NCI-H1417 treated with DMSO at 0.1 percent for 48 hours (cell line): Measurements from ENCODE around the gene BEGAIN.

Source experiments
- DNase-seq: peaks from one replicate; lab custom pipeline; 2025; lab: John Stamatoyannopoulos, UW

The BEGAIN gene

DNA sequence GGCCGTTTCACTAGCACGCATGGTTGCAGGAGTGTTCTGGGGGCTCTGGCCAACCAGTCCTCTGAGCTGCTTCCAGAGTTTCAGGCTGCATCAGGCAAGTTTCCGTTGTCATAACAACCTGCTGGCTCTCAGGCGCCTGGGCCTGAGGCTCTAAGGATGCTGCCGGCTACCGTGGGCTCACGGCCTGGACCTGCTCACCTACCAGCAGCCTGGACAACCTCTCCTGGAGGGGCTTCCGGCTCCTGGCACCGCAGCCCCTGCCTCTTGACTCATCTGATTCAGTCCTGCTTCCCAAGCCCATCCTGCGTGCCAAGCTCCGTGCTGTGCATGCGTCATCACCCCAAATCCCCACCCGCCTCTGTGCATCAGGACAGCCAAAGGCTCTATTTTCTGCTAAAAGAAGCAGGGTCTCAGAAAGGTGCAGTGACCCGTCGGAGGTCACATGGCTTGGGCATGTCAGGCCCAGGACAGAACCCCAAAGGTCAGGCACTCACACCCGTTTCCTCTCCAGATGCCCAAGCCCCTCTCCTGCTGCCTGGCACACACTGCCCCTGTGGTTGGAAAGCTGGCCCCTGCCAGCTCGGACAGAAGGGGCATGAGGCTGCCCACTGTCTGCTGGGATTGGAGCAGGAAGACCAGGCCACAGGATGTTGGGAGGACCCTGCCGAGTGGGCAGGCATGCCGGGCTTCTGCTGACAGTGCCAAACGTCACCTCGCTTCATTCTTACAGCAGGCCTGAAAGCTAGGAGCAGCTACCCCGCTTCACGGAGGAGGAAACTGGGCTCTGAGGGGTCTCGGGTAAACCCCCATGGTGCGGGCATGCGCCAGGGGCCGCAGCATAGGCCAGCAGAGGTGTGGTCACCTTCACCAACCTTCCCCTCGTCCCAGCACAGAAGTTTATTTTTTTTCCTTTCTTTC is 5.7 kb downstream of the BEGAIN start:
- no peak for DNase-seq

DNA sequence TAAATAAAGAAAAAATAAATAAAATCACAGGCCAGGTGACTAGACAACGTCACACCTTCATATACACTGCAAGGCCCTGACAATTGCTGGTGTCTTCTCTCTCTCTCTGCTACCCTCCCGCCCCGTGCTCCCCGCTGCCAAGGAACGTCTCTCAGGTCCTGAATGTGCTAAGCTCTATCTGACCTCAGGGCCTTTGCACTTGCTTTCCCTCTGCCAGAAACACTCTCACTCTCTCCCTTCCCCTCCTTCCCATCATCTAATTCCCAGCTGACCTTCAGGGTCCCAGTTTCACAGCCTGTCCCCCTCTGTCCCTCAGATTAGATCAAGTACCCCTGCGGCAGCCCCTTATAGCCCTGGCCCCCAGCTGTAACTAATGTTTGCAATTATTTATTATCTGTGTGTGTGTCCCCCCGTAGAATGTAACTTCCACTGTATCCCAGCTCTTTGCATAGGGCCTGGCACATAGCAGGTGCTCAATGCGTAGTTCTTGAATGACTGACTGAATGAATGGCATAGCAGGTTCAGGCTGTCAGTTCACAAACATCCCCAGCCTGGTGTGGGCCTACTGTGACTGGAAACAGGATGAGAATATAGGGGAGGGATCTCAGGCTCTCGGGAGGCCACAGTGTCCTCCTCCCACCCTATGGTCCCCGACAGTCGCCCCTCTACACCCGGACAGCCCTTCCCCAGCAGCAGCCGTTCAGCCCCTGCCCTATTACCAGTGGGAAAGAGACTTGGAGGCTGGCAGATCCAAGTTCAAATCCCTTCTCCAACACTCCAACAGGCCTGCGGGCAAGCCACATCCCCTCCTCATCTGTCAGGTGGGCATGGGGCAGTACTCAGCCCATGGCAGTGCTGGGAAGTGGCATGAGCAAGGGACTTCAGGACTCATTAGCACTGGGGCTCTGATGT is 6.6 kb downstream of the BEGAIN start:
- no peak for DNase-seq

DNA sequence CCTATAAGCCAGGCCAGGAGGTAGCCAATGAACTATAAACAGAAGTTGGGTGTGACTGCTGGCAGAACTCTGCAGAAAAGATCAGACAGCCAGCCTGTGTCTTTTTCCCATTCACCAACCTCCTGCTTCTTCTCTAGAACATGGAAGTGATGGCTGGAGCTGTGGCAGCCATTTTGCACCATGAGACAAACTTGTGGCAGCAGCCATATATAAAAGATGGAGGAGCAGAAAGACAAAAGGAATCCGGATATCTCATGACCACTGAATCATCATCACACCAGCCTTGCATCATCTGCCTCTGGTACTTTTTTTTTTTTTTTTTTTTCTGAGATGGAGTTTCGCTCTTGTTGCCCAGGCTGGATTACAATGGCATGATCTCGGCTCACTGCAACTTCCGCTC is 8.7 kb downstream of the BEGAIN start:
- no peak for DNase-seq

DNA sequence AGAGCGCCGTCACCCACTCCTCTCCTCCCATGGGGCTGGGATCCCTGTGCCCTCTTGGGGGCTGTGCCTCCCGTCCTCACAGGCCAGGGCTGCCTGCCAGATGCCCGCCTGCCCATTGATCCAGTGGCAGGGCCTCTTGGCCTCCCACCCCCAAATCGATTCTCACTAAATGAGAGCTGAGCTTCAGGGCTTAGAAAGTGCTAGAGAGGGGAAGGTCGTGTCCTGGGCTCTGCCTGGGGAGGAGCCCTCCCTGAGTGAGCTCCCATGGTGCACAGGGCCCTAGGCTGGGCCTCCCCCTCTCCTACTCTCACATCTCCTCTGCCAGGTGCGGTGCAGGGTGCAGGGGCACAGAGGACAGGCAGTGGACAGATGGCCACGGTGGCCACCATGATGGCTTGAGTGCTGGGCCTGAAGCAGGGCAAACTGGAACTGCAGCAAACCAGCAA is 9.2 kb downstream of the BEGAIN start:
- no peak for DNase-seq

DNA sequence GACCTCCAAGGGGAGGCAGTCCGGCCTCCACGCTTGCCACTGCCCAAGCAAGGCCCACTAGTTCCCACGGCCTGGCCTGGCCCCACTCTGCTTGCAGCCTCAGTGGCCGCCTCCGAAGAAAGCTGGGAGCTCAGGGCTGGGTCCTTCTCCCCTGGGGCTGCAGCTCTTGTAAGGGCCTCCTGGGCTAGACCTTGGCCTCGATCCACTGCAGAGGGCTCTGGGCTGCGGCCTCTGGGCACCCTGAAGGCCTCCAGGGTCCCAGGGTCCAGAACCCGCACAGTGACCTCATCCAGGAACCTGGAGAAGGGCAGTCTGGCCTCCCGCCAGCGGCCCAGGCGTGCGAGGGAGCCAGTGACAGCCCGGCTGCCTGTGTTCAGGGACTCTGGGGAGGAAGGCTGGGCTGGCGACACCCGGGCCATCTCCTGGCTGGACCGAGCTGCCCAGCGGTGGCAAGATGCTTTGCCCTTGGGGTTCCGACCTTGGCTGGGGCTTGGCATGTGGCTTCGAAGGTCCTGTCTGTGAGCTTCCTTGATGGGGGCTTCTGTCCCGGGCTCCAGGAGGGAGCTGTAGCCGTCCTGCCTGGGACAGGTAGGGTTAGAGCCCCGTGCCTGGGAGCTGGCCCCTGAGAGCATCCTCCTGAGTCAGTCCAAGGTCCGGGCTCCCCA is 9.8 kb downstream of the BEGAIN start:
- DNase-seq, result no peak

DNA sequence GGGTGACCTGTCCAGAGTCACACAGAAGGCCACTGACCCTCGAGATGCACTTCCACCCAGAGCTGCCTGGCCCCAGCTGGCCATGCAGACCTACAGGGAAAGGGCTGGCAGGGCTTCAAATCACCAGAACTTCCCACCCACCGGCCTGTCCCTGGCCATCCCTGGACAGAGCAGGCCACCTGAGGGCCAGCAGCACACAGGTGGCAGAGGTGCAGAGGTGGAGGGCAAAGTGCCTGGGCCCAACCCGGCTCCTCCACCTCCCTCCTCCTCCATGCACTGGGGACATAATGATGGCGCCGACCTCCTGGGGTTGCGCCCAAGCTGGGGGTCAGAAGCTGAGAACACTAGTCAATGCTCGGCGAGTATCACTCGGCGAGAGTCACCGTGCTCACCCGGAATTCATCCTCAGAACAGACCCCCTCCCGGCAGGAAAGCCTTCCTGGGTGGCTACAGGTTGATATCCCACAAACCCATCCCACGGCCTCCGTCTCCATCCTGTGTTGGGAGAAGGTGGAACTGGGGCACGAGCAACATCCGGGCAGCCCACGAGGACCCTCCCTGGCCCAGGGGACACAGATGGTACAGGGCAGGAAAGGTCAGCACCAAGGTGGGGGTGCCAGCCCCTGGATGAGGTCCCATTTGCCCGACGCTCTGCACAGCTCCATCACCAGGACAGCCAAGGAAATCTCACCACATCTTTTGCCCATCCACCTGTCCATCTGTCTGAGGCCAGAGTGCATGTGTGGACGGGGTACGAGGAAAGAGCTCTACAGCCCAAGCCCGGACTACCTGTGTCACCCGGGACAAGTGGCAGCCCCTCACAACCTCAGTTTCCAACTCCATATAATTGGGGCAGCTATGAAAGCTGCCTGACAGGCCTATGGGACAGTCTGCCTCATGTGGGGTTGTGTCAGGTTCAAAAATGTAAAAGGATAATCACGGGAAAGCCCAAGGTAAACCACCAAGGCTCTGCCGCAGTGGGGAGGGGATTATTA is 10.8 kb downstream of the BEGAIN start:
- DNase-seq, result no peak

DNA sequence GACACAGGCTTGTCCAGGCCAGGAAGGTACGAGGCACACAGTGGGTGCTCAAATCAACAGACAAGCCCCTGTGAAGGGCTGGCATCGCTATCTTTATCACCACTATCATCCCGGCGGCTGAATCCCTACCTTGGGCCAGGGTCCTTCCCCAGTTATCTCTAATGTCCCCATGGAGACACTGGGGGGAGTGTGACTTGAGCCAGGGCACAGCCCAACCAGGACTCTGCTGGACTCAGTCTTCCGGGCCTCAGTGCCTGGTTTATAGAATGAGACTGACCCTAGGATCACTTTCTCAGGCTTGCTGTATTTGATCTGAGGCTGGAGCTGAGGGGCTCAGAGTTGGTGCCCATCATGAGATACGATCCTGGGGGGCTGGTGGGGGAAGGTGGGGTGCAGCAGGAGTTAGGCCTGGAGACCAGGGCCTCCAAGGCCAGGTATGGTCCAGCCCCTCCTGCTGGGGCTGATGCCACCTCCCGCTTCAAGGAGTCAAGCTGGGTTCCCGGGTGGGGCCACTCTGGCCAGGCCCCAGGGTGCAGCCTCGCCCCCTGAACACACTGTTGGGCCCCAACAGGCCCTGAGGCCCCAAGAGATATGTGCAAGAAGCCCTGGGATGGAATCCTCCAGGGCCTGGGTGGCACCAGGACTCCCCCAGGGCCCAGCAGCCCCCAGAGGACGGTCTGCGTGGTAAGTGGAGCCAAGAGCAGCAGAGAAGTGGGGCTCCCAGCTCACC is 11.8 kb downstream of the BEGAIN start:
- DNase-seq, result no peak

DNA sequence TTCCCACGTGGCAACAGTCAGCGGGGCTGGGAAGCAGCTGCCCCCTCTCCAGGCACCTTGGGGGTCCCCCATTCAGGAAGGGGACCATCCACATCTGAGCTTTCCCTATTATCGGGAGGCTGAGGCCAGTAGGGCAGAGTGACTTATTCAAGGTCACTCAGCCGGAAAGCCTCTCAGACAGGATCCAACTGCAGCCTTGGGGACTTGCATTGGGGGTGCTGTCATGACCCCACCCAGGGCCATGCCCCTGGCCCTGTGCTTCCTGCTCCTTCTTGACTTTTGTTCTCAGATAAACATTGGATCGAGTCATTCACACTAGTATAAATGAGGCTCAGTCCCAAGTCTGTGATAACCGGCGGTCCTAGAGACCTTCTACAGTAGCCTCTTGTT is 12.6 kb downstream of the BEGAIN start:
- DNase-seq, result no peak

DNA sequence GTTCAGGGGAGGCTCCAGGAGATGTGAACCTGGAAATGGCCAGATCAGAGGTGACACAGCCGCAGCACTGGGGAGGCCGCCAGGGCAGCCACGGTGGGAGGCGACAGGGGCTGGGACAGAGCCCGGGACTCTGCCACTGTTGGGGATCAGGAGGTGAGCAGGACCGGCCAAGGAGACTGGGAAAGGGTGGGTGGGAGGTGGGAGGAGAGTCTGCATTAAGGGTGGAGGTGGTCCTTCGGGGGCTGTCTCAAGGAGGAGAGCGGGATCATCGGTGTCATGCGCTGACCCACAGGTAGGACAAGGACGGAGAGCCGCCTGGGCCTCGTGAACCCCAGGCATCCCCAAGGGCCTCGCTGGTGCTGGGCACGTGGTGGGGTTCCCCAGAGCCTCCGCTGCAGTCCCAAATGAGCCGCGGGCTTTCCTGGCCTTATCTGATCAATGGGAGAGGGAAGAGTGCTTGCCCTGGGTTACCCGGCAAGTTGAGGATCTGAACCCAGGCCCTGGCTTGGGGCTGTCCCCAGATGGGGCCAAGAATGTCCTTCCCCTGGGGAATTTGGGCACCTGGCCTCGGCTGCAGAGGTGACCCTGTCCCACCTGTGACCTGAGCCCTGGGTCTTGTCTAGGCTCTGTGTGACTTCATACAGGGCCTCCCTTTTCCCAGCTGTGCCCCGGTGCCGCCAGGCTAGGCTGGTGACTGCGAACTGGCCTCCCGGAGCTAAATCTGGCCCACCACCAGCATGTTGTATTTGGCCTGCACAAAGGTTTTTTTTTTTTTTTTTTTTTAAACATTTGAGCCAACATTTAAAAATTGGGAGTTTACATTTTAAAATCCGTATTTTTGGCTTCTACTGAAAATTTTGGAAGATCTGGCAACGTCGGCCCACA is 13.2 kb downstream of the BEGAIN start:
- DNase-seq, result no peak

DNA sequence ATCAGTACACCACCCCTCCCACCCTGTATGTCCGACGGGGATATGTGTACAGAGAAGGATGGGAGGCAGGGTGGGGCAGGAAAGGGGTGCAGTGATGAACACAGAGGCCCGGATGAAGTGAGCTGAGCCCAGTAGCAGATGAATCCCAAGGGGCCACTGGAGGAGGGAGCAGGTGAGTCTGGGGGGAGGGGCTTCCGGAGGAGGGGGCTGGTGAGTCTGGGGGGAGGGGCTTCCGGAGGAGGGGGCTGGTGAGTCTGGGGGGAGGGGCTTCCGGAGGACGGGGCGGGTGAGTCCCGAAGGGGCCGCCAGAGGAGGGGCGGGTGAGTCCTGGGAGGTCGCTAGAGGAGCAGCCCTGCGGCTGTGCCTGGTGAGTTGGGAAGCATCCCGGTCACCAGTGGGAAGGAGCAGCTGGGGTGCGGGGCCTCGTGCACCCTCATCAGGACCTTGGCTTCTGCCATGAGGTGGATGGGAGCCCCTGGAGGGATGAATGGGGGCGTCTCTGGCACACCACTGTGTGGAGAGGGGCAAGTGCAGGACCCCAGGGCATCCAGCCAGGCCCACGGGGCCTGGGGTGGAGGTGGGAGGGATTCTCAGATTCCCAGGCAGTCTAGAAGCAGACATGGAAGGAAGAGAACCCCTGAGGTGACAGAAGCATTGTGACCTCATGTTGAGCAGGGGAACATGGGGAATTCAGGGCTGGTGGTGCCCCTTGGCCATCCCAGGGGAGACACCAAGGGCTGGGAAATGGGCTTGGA is 14.0 kb downstream of the BEGAIN start:
- DNase-seq, result no peak

DNA sequence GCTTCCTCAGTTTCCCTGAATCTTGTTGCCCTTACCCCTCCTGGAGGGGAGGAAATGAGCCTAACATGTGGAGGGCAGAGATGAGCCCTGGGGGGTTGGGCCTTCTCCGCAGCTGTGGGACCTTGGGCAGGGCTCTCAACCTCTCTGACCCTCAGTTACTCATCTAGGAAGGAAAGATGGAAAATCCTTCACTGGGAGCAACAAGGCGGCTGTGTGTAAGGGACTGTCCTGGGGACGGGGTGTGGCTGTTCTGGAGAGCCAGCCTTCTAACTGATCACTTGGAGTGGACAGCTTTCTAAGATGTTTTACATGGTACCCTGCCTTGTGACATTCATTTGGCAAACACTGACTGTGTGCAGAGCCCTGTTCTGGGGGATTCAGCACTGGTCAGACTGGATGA is 14.7 kb downstream of the BEGAIN start:
- no peak for DNase-seq

DNA sequence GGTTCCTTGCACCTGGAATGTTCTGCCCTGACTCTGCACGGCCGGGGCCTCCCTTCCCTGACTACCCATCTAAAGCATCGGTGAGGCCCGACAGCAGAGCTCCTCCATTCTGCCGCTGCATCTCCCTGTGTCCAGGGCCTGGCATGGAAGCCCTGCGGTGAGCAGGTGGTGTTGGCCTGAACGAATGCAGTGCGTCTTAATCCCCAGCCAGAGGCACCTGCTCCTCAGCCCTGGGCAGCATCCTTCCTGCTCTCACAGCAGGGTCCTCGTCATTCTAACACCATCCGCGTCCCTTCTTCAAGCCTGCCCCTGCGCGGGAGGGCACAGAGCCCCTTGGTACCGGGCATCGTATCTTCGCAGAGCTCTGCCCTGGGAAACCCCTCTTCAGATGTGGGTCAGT is 15.4 kb downstream of the BEGAIN start:
- no peak for DNase-seq

DNA sequence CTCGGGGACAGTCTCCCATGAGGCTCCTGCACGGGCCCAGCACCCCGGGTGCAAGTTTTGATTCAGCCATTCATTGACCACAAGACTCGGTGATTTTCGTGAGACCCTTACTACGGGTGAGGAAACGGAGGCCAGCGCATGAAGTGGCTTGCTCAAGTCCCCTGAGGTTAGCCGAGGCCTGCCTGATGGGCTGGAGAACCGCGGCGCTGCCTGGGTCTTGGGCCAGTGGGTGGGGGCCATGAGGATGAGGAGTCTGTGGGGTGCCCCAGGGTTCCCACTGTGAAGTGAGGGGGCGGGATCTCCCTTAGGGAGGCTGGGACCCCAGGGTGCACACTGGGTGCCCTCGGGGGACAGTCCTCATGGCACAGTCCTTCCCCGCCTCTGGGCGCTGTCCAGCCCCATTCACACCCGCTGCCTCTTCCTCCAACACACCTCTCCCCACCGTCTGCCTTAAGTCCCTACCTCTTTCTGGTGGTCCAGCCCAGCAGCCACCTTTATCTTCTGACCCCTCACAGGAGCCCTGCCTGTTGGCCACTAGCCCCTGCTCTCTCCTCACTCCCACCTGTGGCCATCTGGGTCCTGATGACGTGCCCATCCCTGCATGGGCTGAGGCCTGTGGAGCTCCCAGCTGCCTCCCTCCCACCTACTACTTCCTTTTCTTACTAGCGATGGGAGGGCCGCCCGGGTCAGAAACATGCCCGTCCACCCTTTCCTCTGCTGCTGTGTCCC is 16.3 kb downstream of the BEGAIN start:
- DNase-seq, result no peak

DNA sequence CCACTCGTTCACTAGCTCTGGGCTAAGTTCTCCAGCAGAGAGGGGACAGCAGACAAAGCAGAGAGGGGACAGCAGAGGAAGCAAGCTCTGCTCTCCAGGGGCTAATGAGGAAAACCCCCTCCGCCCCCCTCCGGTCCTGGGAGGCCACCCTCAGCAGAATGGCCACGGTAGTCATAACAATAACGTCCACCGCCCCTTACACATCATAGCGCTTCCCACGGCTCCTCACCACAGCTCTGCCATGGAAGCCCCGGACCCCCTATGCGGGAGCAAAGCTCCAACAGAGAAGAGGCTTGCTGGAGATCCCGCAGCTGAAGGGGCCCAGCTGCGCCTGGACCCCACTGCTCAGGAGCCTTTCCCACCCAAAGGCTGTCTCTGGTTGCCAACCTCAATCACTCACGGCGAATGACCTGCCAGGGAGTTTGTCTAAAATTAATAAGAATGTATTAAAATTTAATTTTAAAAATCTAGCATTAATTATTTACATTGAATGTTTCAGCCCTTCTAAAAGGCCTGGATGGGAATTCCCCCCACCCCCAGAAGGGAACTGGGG is 17.4 kb downstream of the BEGAIN start:
- no peak for DNase-seq

DNA sequence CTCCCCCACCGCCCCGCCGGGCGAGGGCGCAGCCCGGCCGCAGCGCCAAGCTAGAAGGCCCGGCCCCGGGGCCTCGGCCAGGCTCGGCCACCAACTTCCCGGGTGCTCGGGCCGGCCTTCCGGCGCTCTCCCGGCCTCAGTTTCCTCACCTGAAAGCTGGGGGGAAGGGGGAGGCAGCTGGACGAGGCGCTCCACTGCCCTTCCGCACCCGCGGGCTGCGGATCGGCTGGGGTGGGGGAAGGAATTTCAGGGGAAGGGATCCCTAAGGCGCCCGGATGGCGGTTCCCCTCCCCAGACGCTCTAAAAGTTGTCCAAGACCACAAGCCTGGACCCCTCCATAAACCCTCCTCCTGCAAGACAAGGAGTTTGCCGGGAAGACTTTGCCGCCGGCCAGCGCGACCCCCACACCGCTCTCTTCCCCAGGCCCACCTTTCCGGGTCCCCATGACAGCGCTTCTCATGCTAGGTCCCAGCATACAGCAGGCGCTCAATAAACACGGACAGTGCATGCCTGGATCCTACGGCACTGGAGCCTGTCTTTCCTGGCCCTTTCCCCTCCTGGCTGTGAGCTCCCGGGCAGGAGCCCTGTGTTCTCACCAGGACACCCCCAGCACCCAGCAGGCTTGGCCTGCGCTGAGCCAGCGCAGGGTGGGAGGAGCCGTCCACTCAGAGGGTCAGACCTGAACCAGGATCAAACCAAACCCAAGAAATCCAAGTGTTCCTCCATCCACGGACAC is 18.1 kb downstream of the BEGAIN start:
- no peak for DNase-seq

DNA sequence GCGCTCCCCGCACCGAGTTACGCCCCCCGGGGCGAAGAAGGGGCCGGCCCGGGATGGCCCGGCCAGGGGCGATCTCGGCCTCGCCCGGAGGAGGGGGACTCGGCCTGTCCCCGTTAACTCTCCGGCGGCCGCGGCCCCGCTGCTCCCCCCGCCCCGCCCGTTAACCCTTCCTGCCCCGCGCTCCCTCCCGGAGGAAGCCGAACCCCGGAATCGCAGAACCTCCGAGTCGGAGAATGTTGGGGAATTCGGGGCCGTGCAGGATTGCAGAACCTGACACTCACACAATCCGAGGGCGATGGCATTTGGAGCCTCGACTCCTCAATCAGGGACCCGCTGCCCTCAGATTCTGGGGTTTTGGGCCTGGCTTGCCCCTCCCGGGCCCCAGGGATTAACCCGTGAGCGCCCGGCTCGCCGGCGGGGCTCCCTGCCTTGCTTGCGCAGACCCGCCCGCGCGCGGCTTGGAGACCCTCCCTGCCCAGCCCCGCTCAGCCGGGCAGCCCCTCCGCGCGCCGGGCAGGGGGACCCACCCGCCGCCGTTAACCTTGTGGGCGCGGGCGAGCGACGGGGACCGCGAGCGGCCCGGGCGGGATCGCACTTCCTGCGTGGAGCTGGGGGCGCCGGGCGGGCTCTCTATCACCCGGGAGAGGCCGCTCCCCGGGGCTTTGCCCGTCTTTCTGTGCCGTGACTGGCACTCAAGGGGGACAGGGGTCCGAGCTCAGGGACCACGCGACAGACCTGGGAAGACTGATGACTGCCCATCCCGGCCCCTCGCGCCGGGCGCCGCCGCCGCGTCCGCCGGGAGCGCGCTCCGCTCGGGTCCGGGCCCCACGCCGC is 18.8 kb downstream of the BEGAIN start:
- no peak for DNase-seq
